H1 (cell line): ENCODE measurements around the gene DNAL4.
A peak's percentile ranks its signal among the peaks of the same experiment; 100 is the strongest.

Source experiments
- EZH2 ChIP-seq: fragments of 200-600 bp; sonication (generic); IDR thresholded peaks from 2 replicates; pipeline ENCODE4 v1.7.1; 2012; ENCODE audit warnings: low read depth, mild to moderate bottlenecking, moderate library complexity, low read length, inconsistent platforms; ENCODE audit not compliant: severe bottlenecking
- NRF1 ChIP-seq: IDR thresholded peaks from 2 replicates; pipeline ENCODE4 v1.6.1; 2011; ENCODE audit warnings: mild to moderate bottlenecking, low read depth, low read length, improper control_type of control experiment
- POLR2AphosphoS5 ChIP-seq: IDR thresholded peaks from 2 replicates; pipeline ENCODE4 v1.6.1; 2011; ENCODE audit warnings: low read depth, low read length
- RAD21 ChIP-seq, 2 experiments: IDR thresholded peaks in 1 of 2; conservative IDR thresholded peaks in 1 of 2; 2 replicates each; pipeline ENCODE4 v1.6.1; 2011; ENCODE audit warnings: low read depth in 2 of 2, low read length in 2 of 2, improper control_type of control experiment in 1 of 2, inconsistent platforms in 1 of 2, mild to moderate bottlenecking in 1 of 2, moderate library complexity in 1 of 2

DNA sequence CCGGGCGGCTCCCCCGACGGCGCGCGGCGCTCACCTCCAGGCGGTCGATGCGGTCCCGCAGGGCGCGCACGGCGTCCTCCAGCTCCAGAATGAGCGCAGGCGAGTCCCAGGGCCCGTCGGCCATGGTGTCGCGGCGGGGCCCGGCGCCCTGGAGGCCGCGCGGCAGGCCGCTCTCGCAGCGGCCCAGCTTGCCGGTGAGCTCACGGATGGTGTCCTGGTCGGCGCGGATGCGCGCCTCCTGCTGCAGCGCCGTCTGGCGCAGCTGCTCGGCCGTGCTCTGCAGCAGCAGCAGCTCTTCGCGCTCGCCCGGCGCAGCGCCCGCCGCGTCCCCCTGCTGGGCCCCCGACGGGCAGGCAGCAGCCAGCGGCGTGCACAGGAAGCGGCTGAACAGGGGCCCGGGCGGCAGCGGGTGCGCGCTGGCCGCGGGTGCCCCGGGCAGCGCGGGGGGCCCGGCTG is 49.3 kb upstream of the DNAL4 start:
- TF ChIP-seq EZH2 (peak; percentile 20), NRF1 (no peak), RAD21 (IDR thresholded peaks at IDR 0.05 in 1 of 2, conservative IDR thresholded peaks at IDR 0.05 in 1 of 2; ENCODE audit: low read depth in 2 of 2, low read length in 2 of 2) (peak in 1 of 2 experiments; percentile 7; a peak in 1 of 4 replicates), POLR2AphosphoS5 (no peak)
